GM13976 (cell line): ENCODE data around the gene TRMT10C.
"Not testable (repeated sequence)": the region's sequence is repeated elsewhere in the genome, so short reads cannot be mapped to it uniquely, and the experiment has no call there.

ENCODE experiments used
- DNase-seq: peaks from one replicate; pipeline ENCODE4 v3.0.0; 2012; ENCODE audit warnings: low spot score
- CTCF ChIP-seq: IDR thresholded peaks from 2 replicates; pipeline ENCODE4 v1.5.1; 2012; ENCODE audit warnings: borderline replicate concordance, mild to moderate bottlenecking; ENCODE audit not compliant: insufficient read depth; ENCODE audit errors: extremely low read depth, missing control alignments, control extremely low read depth
- in situ Hi-C: fragments of 300-500 bp; cut with MboI; formaldehyde crosslinking; loops from one replicate; pipeline ENCODE4 v1.12.0; 2022; ENCODE audit warnings: low sequenced_read_pairs, mixed read lengths, inconsistent platforms; ENCODE audit not compliant: unreplicated experiment

Gene TRMT10C

GRCh38 chr3:101532783-101533602, 28.7 kb upstream of the TRMT10C start:
- DNase-seq: no peak
- no peak for TF ChIP-seq CTCF
- in situ Hi-C loops: no loop called here

GRCh38 chr3:101533603-101533968, 28.1 kb upstream of the TRMT10C start:
- in situ Hi-C loops: no loop called here
- DNase-seq: no peak
- TF ChIP-seq CTCF: no peak

GRCh38 chr3:101535221-101535620, 26.4 kb upstream of the TRMT10C start:
- DNase-seq: no peak
- no peak for TF ChIP-seq CTCF
- in situ Hi-C loops: no loop called here

GRCh38 chr3:101536266-101536665, 25.4 kb upstream of the TRMT10C start:
- TF ChIP-seq CTCF: no peak
- no peak for DNase-seq
- in situ Hi-C loops: no loop called here

GRCh38 chr3:101536955-101537354, 24.7 kb upstream of the TRMT10C start:
- DNase-seq, in situ Hi-C loops: not testable (repeated sequence)

- no peak for TF ChIP-seq CTCF
- DNase-seq: no peak
- in situ Hi-C loops: no loop called here
These were observed 18.7 kb upstream of the TRMT10C start for GRCh38 chr3:101542957-101543356.

GRCh38 chr3:101544161-101544850, 17.4 kb upstream of the TRMT10C start:
- in situ Hi-C loops: no loop called here
- no peak for TF ChIP-seq CTCF
- no peak for DNase-seq
